WTC11 (cell line): ENCODE data around the gene DEFB128. TPM values are rescaled to one million over a fixed set of nuclear protein-coding genes. Genes with fewer than 3 reads are reported as not detected.

Source experiments
- ATAC-seq: fragments of 200-7000 bp; cut with Tn5 transposase; 2 replicates; pipeline ENCODE4 v1.10.0; 2021; ENCODE audit warnings: mild to moderate bottlenecking, moderate library complexity
- CTCF ChIA-PET: fragments of 300-600 bp; sonication (Branson Sonifier 250); formaldehyde crosslinking; loops from one replicate; lab custom pipeline; 2021; ENCODE audit warnings: antibody characterized with exemption; lab: Charles Lee
- POLR2A ChIA-PET: fragments of 350-600 bp; sonication (Branson Sonifier 250); formaldehyde crosslinking; loops from one replicate; lab custom pipeline; 2021; ENCODE audit warnings: antibody characterized with exemption; lab: Charles Lee
- DNase-seq: peaks from one replicate; pipeline ENCODE4 v3.0.0; 2021; ENCODE audit warnings: low spot score
- H3K27ac Mint-ChIP-seq: 2 replicates; pipeline ENCODE4 v1.8.0; 2021; ENCODE audit warnings: mixed read lengths
- H3K27me3 Mint-ChIP-seq: 2 replicates; pipeline ENCODE4 v1.8.0; 2021; ENCODE audit warnings: low read depth, mild to moderate bottlenecking, moderate library complexity, mixed read lengths
- H3K36me3 Mint-ChIP-seq: 2 replicates; pipeline ENCODE4 v1.8.0; 2021; ENCODE audit warnings: mixed read lengths
- H3K4me1 Mint-ChIP-seq: 2 replicates; pipeline ENCODE4 v1.8.0; 2022; ENCODE audit warnings: mixed read lengths
- H3K4me3 Mint-ChIP-seq: 2 replicates; pipeline ENCODE4 v1.8.0; 2021; ENCODE audit warnings: mild to moderate bottlenecking, moderate library complexity, mixed read lengths
- H3K9me3 Mint-ChIP-seq: 2 replicates; pipeline ENCODE4 v1.8.0; 2021; ENCODE audit warnings: mixed read lengths
- ATF1 ChIP-seq: sonication (generic); formaldehyde crosslinking; IDR thresholded peaks from 2 replicates; pipeline ENCODE4 v1.8.1; 2023; ENCODE audit warnings: mild to moderate bottlenecking, moderate library complexity, missing genetic modification reagents
- ATF6 ChIP-seq: sonication (generic); formaldehyde crosslinking; IDR thresholded peaks from 2 replicates; pipeline ENCODE4 v1.8.1; 2023; ENCODE audit warnings: mild to moderate bottlenecking, missing genetic modification reagents
- ERG ChIP-seq: fragments of 250-450 bp; sonication (Bioruptor Pico); IDR thresholded peaks from 2 replicates; pipeline ENCODE4 v1.8.0; 2021; ENCODE audit warnings: mild to moderate bottlenecking
- ETV6 ChIP-seq: sonication (generic); formaldehyde crosslinking; IDR thresholded peaks from 2 replicates; pipeline ENCODE4 v1.8.1; 2022; ENCODE audit warnings: mild to moderate bottlenecking, missing genetic modification reagents
- HMGA2 ChIP-seq: fragments of 250-450 bp; sonication (Bioruptor Pico); IDR thresholded peaks from 2 replicates; pipeline ENCODE4 v1.4.0; 2021; ENCODE audit warnings: mild to moderate bottlenecking, moderate library complexity
- OVOL2 ChIP-seq: fragments of 250-450 bp; sonication (Bioruptor Pico); IDR thresholded peaks from 2 replicates; pipeline ENCODE4 v1.9.0; 2021; ENCODE audit warnings: mild to moderate bottlenecking, borderline replicate concordance
- TCF7 ChIP-seq: sonication (generic); formaldehyde crosslinking; IDR thresholded peaks from 2 replicates; pipeline ENCODE4 v1.8.0; 2022; ENCODE audit warnings: mild to moderate bottlenecking, low read depth, missing genetic modification reagents, moderate library complexity
- ZMAT4 ChIP-seq: fragments of 250-450 bp; sonication (Bioruptor Pico); IDR thresholded peaks from 2 replicates; pipeline ENCODE4 v1.9.0; 2021; ENCODE audit warnings: mild to moderate bottlenecking
- ZNF121 ChIP-seq: sonication (generic); formaldehyde crosslinking; IDR thresholded peaks from 2 replicates; pipeline ENCODE4 v1.8.0; 2023; ENCODE audit warnings: missing genetic modification reagents
- ZNF219 ChIP-seq: sonication (generic); formaldehyde crosslinking; IDR thresholded peaks from 2 replicates; pipeline ENCODE4 v1.8.0; 2023; ENCODE audit warnings: missing genetic modification reagents, mild to moderate bottlenecking, borderline replicate concordance
- ZNF396 ChIP-seq: fragments of 250-450 bp; sonication (Bioruptor Pico); IDR thresholded peaks from 2 replicates; pipeline ENCODE4 v1.8.0; 2021; ENCODE audit warnings: mild to moderate bottlenecking, moderate library complexity, borderline replicate concordance
- ZNF416 ChIP-seq: fragments of 250-450 bp; sonication (Bioruptor Pico); IDR thresholded peaks from 2 replicates; pipeline ENCODE4 v1.9.0; 2021; ENCODE audit warnings: mild to moderate bottlenecking, inconsistent platforms
- total RNA-seq: library from RNA; stranded (reverse); gene quantifications from 3 replicates; pipeline ENCODE4 v1.2.3, GENCODE V29; 2021
- TF ChIP-seq, protein P1 (sequence below): sonication (generic); formaldehyde crosslinking; IDR thresholded peaks from 2 replicates; pipeline ENCODE4 v1.8.0; 2022; ENCODE audit warnings: missing genetic modification reagents
- TF ChIP-seq, protein P2 (sequence below): sonication (generic); formaldehyde crosslinking; IDR thresholded peaks from 2 replicates; pipeline ENCODE4 v1.8.0; 2022; ENCODE audit warnings: mild to moderate bottlenecking, missing genetic modification reagents
- TF ChIP-seq, protein P3 (sequence below): sonication (generic); formaldehyde crosslinking; IDR thresholded peaks from 2 replicates; pipeline ENCODE4 v1.8.1; 2023; ENCODE audit warnings: mild to moderate bottlenecking, missing genetic modification reagents, borderline replicate concordance

The DEFB128 gene
- total RNA-seq, 1 experiment from 2014 or later: not detected

GRCh38 chr20:227439-228105 lies 38.1 kb upstream of the DEFB128 start:
- peaks cover 8% of the 10 kb centered on the region for H3K9me3 Mint-ChIP-seq
- H3K27ac Mint-ChIP-seq: no peak overlapping the region
- TF ChIP-seq ERG (CRISPR knock-in tag) (no peak), OVOL2 (no peak), ZMAT4 (CRISPR knock-in tag) (no peak), ZNF416 (no peak), ZNF121 (no peak), HMGA2 (CRISPR knock-in tag) (no peak), ATF1 (CRISPR knock-in tag) (no peak), ZNF396 (no peak), ATF6 (no peak), ZNF219 (no peak), ETV6 (CRISPR knock-in tag) (no peak), TCF7 (CRISPR knock-in tag) (no peak)
- TF ChIP-seq, protein P1, sequence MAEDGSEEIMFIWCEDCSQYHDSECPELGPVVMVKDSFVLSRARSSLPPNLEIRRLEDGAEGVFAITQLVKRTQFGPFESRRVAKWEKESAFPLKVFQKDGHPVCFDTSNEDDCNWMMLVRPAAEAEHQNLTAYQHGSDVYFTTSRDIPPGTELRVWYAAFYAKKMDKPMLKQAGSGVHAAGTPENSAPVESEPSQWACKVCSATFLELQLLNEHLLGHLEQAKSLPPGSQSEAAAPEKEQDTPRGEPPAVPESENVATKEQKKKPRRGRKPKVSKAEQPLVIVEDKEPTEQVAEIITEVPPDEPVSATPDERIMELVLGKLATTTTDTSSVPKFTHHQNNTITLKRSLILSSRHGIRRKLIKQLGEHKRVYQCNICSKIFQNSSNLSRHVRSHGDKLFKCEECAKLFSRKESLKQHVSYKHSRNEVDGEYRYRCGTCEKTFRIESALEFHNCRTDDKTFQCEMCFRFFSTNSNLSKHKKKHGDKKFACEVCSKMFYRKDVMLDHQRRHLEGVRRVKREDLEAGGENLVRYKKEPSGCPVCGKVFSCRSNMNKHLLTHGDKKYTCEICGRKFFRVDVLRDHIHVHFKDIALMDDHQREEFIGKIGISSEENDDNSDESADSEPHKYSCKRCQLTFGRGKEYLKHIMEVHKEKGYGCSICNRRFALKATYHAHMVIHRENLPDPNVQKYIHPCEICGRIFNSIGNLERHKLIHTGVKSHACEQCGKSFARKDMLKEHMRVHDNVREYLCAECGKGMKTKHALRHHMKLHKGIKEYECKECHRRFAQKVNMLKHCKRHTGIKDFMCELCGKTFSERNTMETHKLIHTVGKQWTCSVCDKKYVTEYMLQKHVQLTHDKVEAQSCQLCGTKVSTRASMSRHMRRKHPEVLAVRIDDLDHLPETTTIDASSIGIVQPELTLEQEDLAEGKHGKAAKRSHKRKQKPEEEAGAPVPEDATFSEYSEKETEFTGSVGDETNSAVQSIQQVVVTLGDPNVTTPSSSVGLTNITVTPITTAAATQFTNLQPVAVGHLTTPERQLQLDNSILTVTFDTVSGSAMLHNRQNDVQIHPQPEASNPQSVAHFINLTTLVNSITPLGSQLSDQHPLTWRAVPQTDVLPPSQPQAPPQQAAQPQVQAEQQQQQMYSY (CRISPR knock-in tag): no peak
- TF ChIP-seq, protein P2, sequence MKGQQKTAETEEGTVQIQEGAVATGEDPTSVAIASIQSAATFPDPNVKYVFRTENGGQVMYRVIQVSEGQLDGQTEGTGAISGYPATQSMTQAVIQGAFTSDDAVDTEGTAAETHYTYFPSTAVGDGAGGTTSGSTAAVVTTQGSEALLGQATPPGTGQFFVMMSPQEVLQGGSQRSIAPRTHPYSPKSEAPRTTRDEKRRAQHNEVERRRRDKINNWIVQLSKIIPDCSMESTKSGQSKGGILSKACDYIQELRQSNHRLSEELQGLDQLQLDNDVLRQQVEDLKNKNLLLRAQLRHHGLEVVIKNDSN (CRISPR knock-in tag): no peak
- TF ChIP-seq, protein P3, sequence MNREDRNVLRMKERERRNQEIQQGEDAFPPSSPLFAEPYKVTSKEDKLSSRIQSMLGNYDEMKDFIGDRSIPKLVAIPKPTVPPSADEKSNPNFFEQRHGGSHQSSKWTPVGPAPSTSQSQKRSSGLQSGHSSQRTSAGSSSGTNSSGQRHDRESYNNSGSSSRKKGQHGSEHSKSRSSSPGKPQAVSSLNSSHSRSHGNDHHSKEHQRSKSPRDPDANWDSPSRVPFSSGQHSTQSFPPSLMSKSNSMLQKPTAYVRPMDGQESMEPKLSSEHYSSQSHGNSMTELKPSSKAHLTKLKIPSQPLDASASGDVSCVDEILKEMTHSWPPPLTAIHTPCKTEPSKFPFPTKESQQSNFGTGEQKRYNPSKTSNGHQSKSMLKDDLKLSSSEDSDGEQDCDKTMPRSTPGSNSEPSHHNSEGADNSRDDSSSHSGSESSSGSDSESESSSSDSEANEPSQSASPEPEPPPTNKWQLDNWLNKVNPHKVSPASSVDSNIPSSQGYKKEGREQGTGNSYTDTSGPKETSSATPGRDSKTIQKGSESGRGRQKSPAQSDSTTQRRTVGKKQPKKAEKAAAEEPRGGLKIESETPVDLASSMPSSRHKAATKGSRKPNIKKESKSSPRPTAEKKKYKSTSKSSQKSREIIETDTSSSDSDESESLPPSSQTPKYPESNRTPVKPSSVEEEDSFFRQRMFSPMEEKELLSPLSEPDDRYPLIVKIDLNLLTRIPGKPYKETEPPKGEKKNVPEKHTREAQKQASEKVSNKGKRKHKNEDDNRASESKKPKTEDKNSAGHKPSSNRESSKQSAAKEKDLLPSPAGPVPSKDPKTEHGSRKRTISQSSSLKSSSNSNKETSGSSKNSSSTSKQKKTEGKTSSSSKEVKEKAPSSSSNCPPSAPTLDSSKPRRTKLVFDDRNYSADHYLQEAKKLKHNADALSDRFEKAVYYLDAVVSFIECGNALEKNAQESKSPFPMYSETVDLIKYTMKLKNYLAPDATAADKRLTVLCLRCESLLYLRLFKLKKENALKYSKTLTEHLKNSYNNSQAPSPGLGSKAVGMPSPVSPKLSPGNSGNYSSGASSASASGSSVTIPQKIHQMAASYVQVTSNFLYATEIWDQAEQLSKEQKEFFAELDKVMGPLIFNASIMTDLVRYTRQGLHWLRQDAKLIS (CRISPR knock-in tag): no peak
- CTCF ChIA-PET: interaction anchor here (1.5 kb wide), 1 partner anchor 39 kb away, joined by 4 read pairs; no protein-coding TSS in a partner anchor
- peaks cover 80% of the 10 kb centered on the region for H3K27me3 Mint-ChIP-seq
- no peaks in the 10 kb centered on the region for H3K36me3 Mint-ChIP-seq
- no peaks in the 10 kb centered on the region for H3K4me1 Mint-ChIP-seq
- H3K4me3 Mint-ChIP-seq: no peak overlapping the region
- POLR2A ChIA-PET: no interaction called here
- DNase-seq (no peak), ATAC-seq (no peak)
